Measurements from ENCODE around the gene ZFP36L1. TPM values are rescaled to one million over a fixed set of nuclear protein-coding genes. Genes with fewer than 3 reads are reported as not detected.
A peak's percentile ranks its signal among the peaks of the same experiment; 100 is the strongest.

ZFP36L1 gene
- total RNA-seq, 4 donors from 2014 or later, result 180 to 712 (median 266) TPM

GRCh38 chr14:68824517-68825347 is 31.9 kb upstream of the ZFP36L1 start:
- no peak overlapping the region for H3K4me3 ChIP-seq
- intact Hi-C loops (cut with DNase I; ENCODE audit: low total_unique reads) (no loop called here), in situ Hi-C loops (cut with MboI; ENCODE audit: low pct_ligation_motif_present in 1 of 4, low pct_unique_long_range_greater_than_20kb in 1 of 4, low sequenced_read_pairs in 3 of 4) (loop anchor here (10.0 to 25.0 kb wide), 5 partner anchors 580 to 990 kb away; no protein-coding TSS in a partner anchor)
- peak; percentile 87 for DNase-seq
- no peak for TF ChIP-seq POLR2AphosphoS5 (IDR thresholded peaks at IDR 0.05)
- TF ChIP-seq POLR2A (IDR thresholded peaks at IDR 0.05), result no peak
- TF ChIP-seq, protein P1, sequence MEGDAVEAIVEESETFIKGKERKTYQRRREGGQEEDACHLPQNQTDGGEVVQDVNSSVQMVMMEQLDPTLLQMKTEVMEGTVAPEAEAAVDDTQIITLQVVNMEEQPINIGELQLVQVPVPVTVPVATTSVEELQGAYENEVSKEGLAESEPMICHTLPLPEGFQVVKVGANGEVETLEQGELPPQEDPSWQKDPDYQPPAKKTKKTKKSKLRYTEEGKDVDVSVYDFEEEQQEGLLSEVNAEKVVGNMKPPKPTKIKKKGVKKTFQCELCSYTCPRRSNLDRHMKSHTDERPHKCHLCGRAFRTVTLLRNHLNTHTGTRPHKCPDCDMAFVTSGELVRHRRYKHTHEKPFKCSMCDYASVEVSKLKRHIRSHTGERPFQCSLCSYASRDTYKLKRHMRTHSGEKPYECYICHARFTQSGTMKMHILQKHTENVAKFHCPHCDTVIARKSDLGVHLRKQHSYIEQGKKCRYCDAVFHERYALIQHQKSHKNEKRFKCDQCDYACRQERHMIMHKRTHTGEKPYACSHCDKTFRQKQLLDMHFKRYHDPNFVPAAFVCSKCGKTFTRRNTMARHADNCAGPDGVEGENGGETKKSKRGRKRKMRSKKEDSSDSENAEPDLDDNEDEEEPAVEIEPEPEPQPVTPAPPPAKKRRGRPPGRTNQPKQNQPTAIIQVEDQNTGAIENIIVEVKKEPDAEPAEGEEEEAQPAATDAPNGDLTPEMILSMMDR (IDR thresholded peaks at IDR 0.05), result peak; percentile 79 to 86 (median 81)
- TF ChIP-seq EP300 (IDR thresholded peaks at IDR 0.05; ENCODE audit: low read depth), result no peak
- no peaks in the 10 kb centered on the region for H3K36me3 ChIP-seq
- H3K9me3 ChIP-seq, result no peaks in the 10 kb centered on the region
- H3K27me3 ChIP-seq, result no peaks in the 10 kb centered on the region
- H3K27ac ChIP-seq, result no peak overlapping the region
- peaks cover under 1 to 10% (median 4%) of the 10 kb centered on the region in 4 donors for H3K4me1 ChIP-seq
- WGBS, 2 donors (ENCODE audit: low coverage in 1 of 2), result 36% methylated on average over 11 of the region's 11 CpGs; no CpG with 5 or more reads in 1 of the 2 donors

DNA sequence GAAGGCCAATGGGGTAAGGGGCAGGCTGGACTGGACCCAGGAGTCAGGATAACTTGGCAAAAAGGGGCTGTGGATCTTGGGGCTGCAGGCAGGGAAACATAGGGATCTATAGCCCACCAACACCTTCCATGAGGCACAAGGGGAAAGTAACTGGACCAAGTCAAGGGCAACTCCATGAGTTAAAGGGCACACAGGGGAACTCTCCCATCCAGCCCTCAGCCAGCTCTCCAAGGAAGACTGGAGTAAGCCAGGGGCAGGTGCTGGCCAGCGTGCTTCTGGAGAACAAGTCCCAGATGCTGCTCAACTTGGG is 31.3 kb upstream of the ZFP36L1 start:
- 100% methylated on average over 1 of the region's 1 CpG; no CpG with 5 or more reads in 1 of the 2 donors for WGBS, 2 donors (ENCODE audit: low coverage in 1 of 2)
- TF ChIP-seq EP300 (IDR thresholded peaks at IDR 0.05; ENCODE audit: low read depth) (no peak), POLR2AphosphoS5 (IDR thresholded peaks at IDR 0.05) (no peak), POLR2A (IDR thresholded peaks at IDR 0.05) (no peak)
- TF ChIP-seq, protein P1 (IDR thresholded peaks at IDR 0.05), result no peak
- no peak overlapping the region for H3K4me3 ChIP-seq
- H3K27ac ChIP-seq, result no peak overlapping the region
- no peaks in the 10 kb centered on the region for H3K27me3 ChIP-seq
- intact Hi-C loops (cut with DNase I; ENCODE audit: low total_unique reads), result no loop called here
- peaks cover 6 to 16% (median 9%) of the 10 kb centered on the region in 4 donors for H3K4me1 ChIP-seq
- in situ Hi-C loops (cut with MboI; ENCODE audit: low pct_ligation_motif_present in 1 of 4, low pct_unique_long_range_greater_than_20kb in 1 of 4, low sequenced_read_pairs in 3 of 4), result loop anchor here (10.0 to 25.0 kb wide), 4 partner anchors 579 to 989 kb away; no protein-coding TSS in a partner anchor
- H3K36me3 ChIP-seq, result no peaks in the 10 kb centered on the region
- DNase-seq, result no peak
- no peaks in the 10 kb centered on the region for H3K9me3 ChIP-seq

- no peak overlapping the region for H3K27ac ChIP-seq
- H3K4me1 ChIP-seq, result peaks cover 6 to 18% (median 11%) of the 10 kb centered on the region in 4 donors
- H3K36me3 ChIP-seq, result no peaks in the 10 kb centered on the region
- TF ChIP-seq, protein P1 (IDR thresholded peaks at IDR 0.05), result no peak
- TF ChIP-seq POLR2A (IDR thresholded peaks at IDR 0.05), result no peak
- no peak for TF ChIP-seq POLR2AphosphoS5 (IDR thresholded peaks at IDR 0.05)
- no peak for TF ChIP-seq EP300 (IDR thresholded peaks at IDR 0.05; ENCODE audit: low read depth)
- DNase-seq, result no peak
- no peaks in the 10 kb centered on the region for H3K27me3 ChIP-seq
- in situ Hi-C loops (cut with MboI; ENCODE audit: low pct_ligation_motif_present in 1 of 4, low pct_unique_long_range_greater_than_20kb in 1 of 4, low sequenced_read_pairs in 3 of 4), result loop anchor here (10.0 to 25.0 kb wide), 4 partner anchors 579 to 989 kb away; no protein-coding TSS in a partner anchor
- intact Hi-C loops (cut with DNase I; ENCODE audit: low total_unique reads), result no loop called here
- H3K9me3 ChIP-seq, result no peaks in the 10 kb centered on the region
- H3K4me3 ChIP-seq, result no peak overlapping the region
- 91 to 100% methylated on average over 4 to 8 of the region's 8 CpGs for WGBS, 2 donors (ENCODE audit: low coverage in 1 of 2)
Measured at GRCh38 chr14:68823434-68824206, 30.8 kb upstream of the ZFP36L1 start.

- Histone ChIP-seq H3K4me1 (peaks cover 6 to 18% (median 11%) of the 10 kb centered on the region in 4 donors), H3K36me3 (no peaks in the 10 kb centered on the region), H3K9me3 (no peaks in the 10 kb centered on the region), H3K4me3 (no peak overlapping the region), H3K27me3 (no peaks in the 10 kb centered on the region), H3K27ac (no peak overlapping the region)
- DNase-seq, result no peak
- 59% methylated on average over 4 of the region's 4 CpGs; no CpG with 5 or more reads in 1 of the 2 donors for WGBS, 2 donors (ENCODE audit: low coverage in 1 of 2)
- in situ Hi-C loops (cut with MboI; ENCODE audit: low pct_ligation_motif_present in 1 of 4, low pct_unique_long_range_greater_than_20kb in 1 of 4, low sequenced_read_pairs in 3 of 4), result loop anchor here (10.0 to 25.0 kb wide), 4 partner anchors 578 to 988 kb away; no protein-coding TSS in a partner anchor
- intact Hi-C loops (cut with DNase I; ENCODE audit: low total_unique reads), result no loop called here
- TF ChIP-seq, protein P1 (IDR thresholded peaks at IDR 0.05), result no peak
- no peak for TF ChIP-seq EP300 (IDR thresholded peaks at IDR 0.05; ENCODE audit: low read depth)
- TF ChIP-seq POLR2A (IDR thresholded peaks at IDR 0.05), result no peak
- no peak for TF ChIP-seq POLR2AphosphoS5 (IDR thresholded peaks at IDR 0.05)
Measured at GRCh38 chr14:68822926-68823325, 30.1 kb upstream of the ZFP36L1 start.
